Stimulated activated CD8-positive, alpha-beta memory T cell treated with anti-CD3 and anti-CD28 coated beads, Interleukin-15, amount 100 ng/mL, for 4 hours (primary cell): Measurements from ENCODE around the gene SDF4.

Source experiments
- DNase-seq, 2 donors: peaks; one replicate each; pipeline ENCODE4 v3.0.0-alpha.2; 2020; ENCODE audit warnings: low read depth in 2 of 2

The SDF4 gene

DNA sequence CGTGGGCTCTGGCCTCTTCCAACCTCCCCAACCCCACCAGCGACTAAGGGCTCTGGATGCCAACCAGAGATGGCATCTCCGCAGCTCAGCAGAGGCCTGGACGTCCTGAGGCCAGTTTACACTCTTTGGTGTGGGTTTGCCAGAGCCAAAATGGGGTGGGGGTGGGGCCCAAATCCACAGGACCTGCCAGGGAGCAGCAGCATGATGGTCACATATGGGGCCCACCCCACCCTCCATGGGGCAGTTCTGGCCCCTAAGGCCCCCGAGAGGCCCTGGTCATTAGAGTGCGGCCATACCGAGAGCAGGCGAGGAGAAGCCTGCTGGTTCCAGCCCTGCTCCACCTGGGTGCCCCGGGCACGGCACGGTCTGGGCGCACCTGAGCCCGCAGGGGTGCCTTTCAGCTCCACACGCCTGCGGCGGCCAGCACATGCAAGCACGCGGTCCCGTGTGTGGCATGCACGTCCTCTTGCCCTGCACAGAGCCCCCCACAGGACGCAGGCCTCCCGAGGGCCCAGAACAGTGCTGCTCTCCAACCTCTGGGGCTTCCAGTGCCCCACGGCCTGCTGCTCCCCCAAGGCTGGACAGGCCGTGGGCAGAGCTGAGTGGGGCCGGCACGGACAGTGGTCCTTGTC, 9.9 kb upstream of the SDF4 start:
- no peak for DNase-seq

- DNase-seq, result no peak
Measured at GRCh38 chr1:1240822-1241587, 9.2 kb upstream of the SDF4 start.

DNA sequence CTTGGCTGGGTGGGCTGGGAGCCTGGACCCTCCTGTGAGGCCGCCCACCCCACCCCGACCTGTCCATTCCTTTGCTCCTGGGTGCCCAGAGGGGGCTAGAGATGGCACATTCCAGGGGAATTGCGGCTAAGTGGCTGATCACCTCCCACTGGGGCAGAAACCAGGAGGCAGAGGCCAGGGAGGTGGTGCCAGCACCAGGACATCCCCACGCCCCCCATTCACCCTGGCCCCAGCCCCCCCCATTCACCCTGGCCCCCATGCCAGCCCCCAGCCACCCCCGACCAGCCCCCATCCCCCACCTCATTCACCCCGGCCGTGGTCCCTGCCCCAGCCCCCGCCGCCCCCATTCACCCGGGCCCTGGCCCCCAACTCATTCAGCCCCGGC, 8.5 kb upstream of the SDF4 start:
- no peak for DNase-seq

DNA sequence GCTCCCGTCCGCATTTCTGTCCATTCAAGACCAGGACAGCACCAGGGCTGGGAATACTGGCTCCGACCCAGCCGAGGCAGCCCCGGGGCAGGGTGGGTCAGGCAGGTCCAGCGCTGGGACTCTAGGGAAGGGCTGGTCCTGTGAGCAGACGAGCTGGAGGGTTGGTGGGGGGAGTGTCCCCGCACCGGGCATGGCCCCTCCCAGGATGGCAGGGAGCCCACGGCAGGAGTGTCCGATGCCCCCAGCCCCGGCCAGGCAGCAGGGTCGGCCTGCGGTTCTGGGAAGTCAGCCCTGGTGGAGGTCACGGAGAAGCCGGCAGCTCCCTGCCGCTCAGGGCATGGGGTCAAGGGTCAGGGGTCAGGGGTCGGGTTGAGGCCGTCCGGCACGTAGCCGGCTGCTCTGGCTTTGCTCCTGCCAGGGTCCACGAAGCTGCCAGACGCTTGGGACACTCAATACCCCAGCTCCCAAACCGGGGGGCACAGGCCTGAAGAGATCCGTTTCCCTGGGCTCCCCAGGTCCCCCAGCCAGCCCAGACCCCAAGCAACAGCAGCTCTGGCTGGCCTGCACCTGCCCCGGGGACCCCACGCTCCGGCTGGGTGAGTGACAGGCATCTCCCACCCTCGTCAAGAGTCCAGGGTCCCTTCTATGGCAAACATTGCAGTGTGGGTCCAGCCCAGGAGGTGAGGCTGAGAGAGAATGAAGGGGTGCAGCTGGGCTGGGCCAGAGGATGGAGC, 8.0 kb upstream of the SDF4 start:
- DNase-seq, result no peak

DNA sequence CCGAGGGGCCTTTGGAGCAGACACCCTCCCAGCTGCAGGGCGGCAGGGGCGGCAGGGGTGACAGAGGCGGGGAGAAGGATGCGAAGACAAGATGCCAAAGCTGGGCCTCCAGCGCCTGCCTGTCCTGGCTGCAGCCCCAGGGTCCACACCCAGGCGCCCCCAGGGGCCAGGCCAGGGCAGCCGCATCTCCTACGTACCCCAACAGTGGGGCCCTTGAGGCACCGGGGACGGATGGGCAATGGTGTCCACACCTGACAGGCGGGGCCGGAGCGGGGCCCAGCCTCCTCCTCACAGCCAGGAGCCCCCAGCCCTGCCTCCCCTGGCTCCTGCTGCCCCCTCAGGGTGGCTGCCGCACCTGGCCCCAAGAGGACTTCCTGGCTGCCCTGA, 7.4 kb upstream of the SDF4 start:
- DNase-seq, result no peak

GRCh38 chr1:1238702-1239178, 6.9 kb upstream of the SDF4 start:
- DNase-seq, result no peak

DNA sequence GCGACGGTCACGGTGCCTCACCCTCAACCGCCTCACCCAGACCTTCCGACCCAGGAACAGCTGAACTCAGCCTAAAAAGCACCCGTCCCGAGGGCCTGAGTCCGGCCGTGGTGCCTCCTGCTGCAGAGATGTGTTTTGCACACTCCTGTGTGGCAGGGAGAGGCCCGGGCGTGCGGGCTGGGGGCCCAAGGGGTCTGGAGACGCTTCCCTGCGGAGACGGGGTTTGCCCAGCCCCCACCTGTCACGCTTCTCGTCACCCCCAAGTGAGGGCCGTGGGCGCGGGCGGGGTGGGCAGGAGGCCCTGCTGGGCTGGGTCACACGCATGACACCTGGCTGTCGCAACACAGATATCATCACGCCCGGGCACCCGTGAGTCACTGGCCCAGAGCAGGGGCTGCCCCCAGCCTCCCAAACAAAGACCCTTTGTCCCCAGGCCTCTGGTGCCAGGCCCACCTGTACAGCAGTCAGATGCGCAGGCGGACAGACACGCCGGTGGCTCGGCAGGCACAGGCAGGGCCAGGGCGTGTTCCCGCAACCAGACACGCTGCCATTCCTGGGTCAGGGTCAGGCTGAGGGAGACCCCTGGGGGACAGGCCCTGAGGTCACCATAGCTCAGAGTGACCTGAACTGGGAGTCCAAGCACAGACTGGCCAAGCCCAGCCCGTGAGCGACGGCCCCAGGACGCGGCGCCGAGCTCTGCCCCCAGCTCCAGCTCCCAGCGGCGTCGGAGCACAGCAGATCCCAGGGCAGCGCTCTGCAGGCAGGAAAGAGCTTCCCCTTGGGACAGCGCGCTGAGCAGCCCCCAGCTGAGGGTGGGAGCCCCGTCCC, 6.3 kb upstream of the SDF4 start:
- no peak for DNase-seq

DNA sequence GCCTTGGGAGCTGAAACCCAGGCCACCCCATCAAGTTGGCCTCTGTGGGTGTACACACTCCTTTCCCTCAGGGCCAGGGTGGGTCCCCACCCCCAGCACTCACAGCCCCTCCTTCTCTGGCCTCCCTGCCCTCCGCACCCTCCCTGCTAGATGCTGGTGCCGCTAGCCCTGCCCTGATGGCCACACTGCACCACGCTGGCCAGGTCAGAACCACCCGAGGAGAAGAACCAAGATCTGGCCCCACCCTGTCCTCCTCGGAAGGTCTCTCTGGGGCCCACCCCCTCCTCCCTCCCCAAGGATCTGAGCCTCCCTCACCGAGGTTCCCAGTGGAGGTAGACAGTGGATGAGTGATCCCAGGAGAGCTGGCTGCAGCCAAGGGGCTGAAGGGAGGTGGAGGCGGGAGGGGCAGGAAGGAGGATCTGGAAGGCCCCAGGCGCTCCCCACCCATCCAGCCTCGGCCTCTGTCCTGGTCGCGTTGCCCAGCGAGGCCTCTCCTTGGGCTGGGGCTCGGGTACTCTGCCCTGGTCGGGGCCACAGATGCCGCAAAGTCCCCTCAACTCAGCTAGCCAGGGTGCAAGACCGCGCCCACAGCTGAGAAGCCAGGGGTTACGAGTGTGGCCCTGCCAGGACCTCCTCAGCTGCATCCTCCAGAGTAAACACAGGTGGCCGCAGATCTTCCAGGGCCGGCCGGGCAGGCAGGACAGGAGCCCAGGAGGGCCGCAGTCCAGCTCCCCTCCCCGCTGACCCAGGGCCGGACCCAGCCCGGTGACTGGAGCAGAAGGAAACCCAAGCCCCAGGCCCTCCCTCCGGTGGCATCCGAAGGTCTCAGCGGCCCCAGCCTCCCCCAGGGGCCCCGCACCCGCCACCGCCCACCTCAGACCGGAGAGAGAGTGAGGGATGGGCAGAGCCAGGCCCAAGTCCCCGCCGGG, 5.4 kb upstream of the SDF4 start:
- no peak for DNase-seq

DNA sequence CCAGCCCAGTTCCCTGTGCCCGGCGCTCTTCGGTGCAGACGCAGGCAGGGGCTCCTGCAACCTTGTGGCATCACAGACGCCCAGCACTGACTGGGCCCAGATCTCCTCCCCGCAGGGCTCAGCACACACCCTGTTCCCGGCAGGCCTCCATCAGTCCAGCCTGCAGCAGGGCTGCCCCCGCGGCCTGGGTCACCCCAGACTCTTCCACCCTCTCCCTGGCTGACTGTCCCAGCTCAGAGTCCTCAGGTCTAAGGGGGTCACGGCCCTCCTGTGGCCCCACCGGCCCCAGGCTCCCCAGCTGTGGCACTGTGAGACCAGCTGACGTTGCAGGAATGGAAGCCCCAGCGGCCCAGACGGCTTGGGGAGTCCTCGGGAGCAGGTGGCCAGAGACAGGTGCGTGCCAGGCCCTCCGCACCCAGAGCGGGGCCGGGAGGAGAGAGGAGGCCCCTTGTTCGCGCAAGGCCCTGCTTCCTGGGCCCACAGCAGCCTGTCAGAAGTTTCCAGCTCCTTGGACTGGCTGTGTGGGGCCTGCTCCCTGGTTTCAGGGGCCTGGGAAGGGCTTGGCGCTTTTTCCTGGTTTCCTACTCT, 4.5 kb upstream of the SDF4 start:
- DNase-seq, result no peak

- no peak for DNase-seq
Measured at GRCh38 chr1:1235016-1235744, 3.4 kb upstream of the SDF4 start.

GRCh38 chr1:1234180-1234808, 2.5 kb upstream of the SDF4 start:
- no peak for DNase-seq

GRCh38 chr1:1233567-1233892, 1.7 kb upstream of the SDF4 start:
- DNase-seq, result no peak

DNA sequence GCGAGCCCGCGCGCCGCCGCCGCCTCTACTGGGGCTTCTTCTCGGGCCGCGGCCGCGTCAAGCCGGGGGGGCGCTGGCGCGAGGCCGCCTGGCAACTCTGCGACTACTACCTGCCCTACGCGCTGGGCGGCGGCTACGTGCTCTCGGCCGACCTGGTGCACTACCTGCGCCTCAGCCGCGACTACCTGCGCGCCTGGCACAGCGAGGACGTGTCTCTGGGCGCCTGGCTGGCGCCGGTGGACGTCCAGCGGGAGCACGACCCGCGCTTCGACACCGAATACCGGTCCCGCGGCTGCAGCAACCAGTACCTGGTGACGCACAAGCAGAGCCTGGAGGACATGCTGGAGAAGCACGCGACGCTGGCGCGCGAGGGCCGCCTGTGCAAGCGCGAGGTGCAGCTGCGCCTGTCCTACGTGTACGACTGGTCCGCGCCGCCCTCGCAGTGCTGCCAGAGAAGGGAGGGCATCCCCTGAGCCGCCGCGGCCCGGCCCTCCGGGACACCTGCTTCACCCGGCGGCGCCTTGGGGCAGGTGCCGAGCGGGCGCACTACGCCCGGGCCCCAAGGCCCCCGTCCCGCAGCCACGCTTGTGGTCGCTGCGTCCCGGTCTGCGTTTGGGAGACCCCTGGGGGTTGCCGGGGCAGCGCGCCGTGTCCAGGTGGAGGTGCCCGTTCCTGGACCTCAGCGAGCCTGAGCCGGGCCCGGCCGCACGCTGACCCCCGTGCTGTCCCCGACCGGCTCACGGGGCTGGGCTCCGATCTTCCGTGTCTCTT, 1.2 kb upstream of the SDF4 start:
- no peak for DNase-seq

DNA sequence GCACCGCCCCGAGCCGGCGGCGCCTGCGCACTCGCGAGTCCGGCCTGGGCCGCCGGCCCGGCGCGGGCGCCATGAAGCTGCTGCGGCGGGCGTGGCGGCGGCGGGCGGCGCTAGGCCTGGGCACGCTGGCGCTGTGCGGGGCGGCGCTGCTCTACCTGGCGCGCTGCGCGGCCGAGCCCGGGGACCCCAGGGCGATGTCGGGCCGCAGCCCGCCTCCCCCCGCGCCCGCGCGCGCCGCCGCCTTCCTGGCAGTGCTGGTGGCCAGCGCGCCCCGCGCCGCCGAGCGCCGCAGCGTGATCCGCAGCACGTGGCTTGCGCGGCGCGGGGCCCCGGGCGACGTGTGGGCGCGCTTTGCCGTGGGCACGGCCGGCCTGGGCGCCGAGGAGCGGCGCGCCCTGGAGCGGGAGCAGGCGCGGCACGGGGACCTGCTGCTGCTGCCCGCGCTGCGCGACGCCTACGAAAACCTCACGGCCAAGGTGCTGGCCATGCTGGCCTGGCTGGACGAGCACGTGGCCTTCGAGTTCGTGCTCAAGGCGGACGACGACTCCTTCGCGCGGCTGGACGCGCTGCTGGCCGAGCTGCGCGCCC, 501 bp upstream of the SDF4 start, which contains the start of gene B3GALT6:
B3GALT6 (plus strand) TSS at position 30 of the 588 bp plus-strand sequence; CDS start at position 72, 42 bp downstream.
- no peak for DNase-seq

GRCh38 chr1:1230656-1231399, 973 bp downstream of the SDF4 start:
- no peak for DNase-seq

DNA sequence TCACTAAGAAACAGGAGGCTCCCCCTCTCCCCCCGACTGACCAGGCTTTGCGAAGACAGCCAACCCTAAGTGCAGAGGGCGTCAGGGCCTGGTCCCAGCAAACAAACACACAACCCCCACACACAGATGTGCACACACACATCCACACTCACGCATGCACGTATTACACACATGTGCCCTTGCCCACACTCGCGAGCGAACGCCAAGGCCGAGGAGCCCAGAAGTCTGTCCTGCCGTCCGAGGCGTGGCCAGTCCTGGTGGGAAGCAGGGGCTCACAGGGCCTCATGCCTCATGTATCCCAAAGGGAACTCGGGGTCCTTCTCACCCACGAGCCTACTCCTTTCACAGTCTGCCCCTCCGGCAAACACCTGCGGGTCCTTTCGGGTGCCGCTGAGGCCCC, 2.0 kb downstream of the SDF4 start:
- DNase-seq, result no peak

- DNase-seq, result no peak
Measured at GRCh38 chr1:1228596-1229321, 3.0 kb downstream of the SDF4 start.
